ENCODE results near the gene STXBP1.

Gene STXBP1

DNA sequence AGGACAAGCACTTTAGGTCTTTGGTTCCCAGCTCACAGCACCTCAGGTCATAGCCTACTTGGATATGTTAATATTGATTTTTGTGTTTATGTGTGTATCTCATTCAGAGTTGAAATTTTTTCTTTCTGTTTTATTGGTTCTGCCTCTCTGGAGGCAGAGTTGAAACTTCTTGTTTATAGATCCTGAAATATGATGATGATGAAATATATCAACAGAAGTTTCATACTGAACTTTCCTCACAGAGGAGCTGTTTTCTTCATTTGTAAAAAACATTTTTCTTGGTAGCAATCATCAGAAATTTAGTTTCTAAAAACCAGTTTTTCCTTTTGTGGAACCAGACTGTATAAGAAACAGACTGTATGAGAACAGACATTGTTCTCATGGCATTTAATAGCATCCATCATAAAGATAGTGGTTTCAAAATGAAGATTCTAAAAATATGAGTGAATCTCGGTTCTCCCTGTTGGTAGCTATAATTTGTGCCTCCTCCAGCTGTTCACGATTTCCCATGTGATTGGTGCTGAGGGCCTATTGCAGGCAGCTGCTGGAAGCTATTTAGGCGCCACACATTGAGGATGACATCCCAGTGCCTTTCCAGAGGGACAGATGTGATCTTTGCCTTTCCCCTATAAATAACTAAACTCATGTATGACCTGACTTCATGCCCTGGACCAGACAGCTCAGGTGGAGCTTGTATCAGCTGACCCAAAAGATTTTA lies 55.2 kb downstream of the STXBP1 start:
- Histone ChIP-seq H3K4me3 (ENCODE audit: low read length) (no peak overlapping the region), H3K9ac (ENCODE audit: low read depth, low read length) (no peak overlapping the region), H3K27ac (ENCODE audit: low read length) (no peak overlapping the region), H3K9me3 (ENCODE audit: insufficient read depth, low read depth, low read length) (no peaks in the 10 kb centered on the region), H3K36me3 (ENCODE audit: insufficient read depth, low read depth, low read length) (peaks cover 43% of the 10 kb centered on the region), H3K4me1 (ENCODE audit: insufficient read depth, low read length) (no peaks in the 10 kb centered on the region), H3K27me3 (ENCODE audit: insufficient read depth, low read length) (no peaks in the 10 kb centered on the region)

DNA sequence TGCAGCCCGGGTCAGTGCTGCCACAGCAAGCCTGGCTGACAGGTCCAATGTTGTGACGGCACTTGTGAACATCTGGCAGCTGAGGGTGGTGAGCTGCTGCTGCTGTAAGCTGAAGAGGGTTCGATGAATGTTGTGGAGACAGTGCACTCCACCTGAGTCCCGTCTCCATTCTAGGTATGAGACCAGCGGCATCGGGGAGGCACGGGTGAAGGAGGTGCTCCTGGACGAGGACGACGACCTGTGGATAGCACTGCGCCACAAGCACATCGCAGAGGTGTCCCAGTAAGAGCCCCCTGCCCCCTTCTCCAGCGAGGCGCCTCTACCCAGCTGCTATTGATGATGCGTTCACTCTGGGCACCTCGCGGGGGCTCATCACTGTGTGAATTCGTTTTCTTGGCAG lies 55.8 kb downstream of the STXBP1 start:
- no peaks in the 10 kb centered on the region for H3K4me1 ChIP-seq (ENCODE audit: insufficient read depth, low read length)
- no peaks in the 10 kb centered on the region for H3K9me3 ChIP-seq (ENCODE audit: insufficient read depth, low read depth, low read length)
- peaks cover 44% of the 10 kb centered on the region for H3K36me3 ChIP-seq (ENCODE audit: insufficient read depth, low read depth, low read length)
- no peak overlapping the region for H3K27ac ChIP-seq (ENCODE audit: low read length)
- no peaks in the 10 kb centered on the region for H3K27me3 ChIP-seq (ENCODE audit: insufficient read depth, low read length)
- H3K4me3 ChIP-seq (ENCODE audit: low read length): no peak overlapping the region
- no peak overlapping the region for H3K9ac ChIP-seq (ENCODE audit: low read depth, low read length)

DNA sequence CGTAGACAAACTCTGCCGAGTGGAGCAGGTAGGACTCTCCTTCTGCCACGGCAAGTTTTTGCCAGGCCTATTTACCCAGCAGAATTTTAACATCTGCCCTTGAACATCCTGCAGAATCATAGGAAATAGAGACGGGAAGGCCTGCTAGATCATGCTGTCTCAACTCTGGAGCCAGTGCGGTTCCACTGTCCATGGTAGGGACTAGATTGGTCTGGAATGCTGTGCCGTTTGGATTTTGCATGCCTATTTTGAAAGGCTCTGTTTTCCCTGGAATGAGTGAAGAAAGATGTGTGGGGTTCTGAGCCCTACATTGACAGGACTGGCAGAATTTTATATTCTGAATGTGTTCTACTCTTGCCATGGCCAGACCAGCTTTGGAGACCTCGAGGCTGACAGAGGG lies 61.2 kb downstream of the STXBP1 start:
- H3K4me3 ChIP-seq (ENCODE audit: low read length): no peak overlapping the region
- peaks cover 54% of the 10 kb centered on the region; the same call in 1 of the 2 replicates for H3K36me3 ChIP-seq (ENCODE audit: insufficient read depth, low read depth, low read length)

DNA sequence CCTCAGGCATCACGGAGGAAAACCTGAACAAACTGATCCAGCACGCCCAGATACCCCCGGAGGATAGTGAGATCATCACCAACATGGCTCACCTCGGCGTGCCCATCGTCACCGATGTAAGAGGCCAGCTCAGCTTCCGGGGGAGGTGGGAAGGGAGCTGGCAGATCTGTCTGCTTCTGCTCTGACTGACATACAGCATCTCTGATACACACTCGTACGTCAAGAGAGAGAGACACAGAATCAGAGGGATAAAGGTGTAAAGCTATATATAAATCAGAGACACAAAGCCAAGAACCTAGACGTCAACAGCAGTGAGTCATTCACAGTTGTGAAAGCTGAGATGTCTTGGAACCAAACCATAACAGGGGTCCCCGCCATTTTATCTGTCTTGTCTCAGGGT lies 64.6 kb downstream of the STXBP1 start:
- no peak overlapping the region for H3K27ac ChIP-seq (ENCODE audit: low read length)
- no peaks in the 10 kb centered on the region for H3K4me1 ChIP-seq (ENCODE audit: insufficient read depth, low read length)
- H3K36me3 ChIP-seq (ENCODE audit: insufficient read depth, low read depth, low read length): peaks cover 62% of the 10 kb centered on the region; the same call in 1 of the 2 replicates

More for the DNA sequence above, 61.2 kb downstream of the STXBP1 start:
- H3K4me1 ChIP-seq (ENCODE audit: insufficient read depth, low read length): no peaks in the 10 kb centered on the region
- no peak overlapping the region for H3K27ac ChIP-seq (ENCODE audit: low read length)
- no peaks in the 10 kb centered on the region for H3K27me3 ChIP-seq (ENCODE audit: insufficient read depth, low read length)
- H3K9ac ChIP-seq (ENCODE audit: low read depth, low read length): no peak overlapping the region
- no peaks in the 10 kb centered on the region for H3K9me3 ChIP-seq (ENCODE audit: insufficient read depth, low read depth, low read length)

DNA sequence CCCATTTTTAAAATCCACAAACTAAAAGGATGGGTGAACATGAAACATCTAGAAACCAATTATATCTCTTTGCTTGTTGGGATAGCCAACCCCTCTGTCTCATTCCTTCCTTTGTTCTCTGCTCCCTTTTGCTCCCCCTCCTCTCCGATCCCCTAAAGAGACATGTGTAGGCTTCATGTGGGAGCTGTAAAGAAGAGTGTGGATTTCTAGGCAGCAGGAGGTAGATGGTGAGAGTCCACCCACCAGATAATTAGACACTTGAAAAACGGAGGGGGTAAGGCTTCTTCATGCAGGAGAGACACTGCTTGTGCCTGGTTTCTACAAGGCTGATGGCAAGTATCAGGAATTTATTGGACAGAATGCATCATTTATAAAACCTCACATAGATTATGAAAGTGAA lies 67.4 kb downstream of the STXBP1 start:
- Histone ChIP-seq H3K9me3 (ENCODE audit: insufficient read depth, low read depth, low read length) (no peaks in the 10 kb centered on the region), H3K27ac (ENCODE audit: low read length) (no peak overlapping the region), H3K4me1 (ENCODE audit: insufficient read depth, low read length) (no peaks in the 10 kb centered on the region), H3K36me3 (ENCODE audit: insufficient read depth, low read depth, low read length) (peaks cover 61% of the 10 kb centered on the region), H3K27me3 (ENCODE audit: insufficient read depth, low read length) (no peaks in the 10 kb centered on the region), H3K4me3 (ENCODE audit: low read length) (no peak overlapping the region), H3K9ac (ENCODE audit: low read depth, low read length) (no peak overlapping the region)

More for the DNA sequence above, 64.6 kb downstream of the STXBP1 start:
- Histone ChIP-seq H3K9ac (ENCODE audit: low read depth, low read length) (no peak overlapping the region), H3K27me3 (ENCODE audit: insufficient read depth, low read length) (no peaks in the 10 kb centered on the region), H3K4me3 (ENCODE audit: low read length) (no peak overlapping the region), H3K9me3 (ENCODE audit: insufficient read depth, low read depth, low read length) (no peaks in the 10 kb centered on the region)

DNA sequence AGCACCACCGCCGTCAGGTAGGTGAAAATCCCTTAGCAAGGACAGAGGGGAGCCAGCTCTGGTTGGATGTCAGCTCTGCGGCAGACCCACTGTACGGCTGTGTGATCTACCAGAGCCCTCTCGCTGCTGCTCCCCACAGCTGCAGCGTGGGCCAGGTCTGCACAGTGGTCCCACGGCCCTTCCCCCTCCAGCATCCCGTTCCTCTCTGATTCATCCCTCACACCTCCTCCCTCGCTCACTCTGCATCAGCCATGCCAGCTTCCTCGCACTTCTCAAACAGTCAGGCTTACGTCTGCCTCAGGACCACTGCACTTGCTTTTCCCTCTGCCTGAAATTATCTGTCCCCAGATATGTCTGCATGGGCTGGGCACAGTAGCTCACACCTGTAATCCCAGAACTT lies 68.1 kb downstream of the STXBP1 start:
- Histone ChIP-seq H3K4me3 (ENCODE audit: low read length) (no peak overlapping the region), H3K4me1 (ENCODE audit: insufficient read depth, low read length) (no peaks in the 10 kb centered on the region), H3K36me3 (ENCODE audit: insufficient read depth, low read depth, low read length) (peaks cover 61% of the 10 kb centered on the region), H3K27me3 (ENCODE audit: insufficient read depth, low read length) (no peaks in the 10 kb centered on the region), H3K9ac (ENCODE audit: low read depth, low read length) (no peak overlapping the region), H3K27ac (ENCODE audit: low read length) (no peak overlapping the region), H3K9me3 (ENCODE audit: insufficient read depth, low read depth, low read length) (no peaks in the 10 kb centered on the region)

DNA sequence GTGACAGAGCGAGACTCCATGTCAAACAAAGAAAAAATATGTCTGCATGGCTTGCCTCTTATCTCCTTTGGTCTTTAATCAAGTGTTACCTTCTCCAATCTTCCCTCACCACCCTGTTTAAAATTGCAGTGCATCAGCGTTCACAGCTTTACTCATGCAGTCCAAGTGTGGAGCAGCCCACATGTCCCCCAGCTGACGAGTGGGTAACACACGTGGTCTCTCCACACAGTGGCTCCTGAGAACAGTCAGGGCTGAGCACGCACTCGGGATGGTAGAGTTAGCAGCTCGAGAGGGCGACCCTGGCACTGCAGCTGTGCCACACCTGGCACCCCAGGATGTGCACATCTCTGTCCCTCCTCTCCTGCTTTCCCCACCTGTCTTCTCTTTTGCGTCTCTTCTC lies 68.8 kb downstream of the STXBP1 start:
- peaks cover 55% of the 10 kb centered on the region for H3K36me3 ChIP-seq (ENCODE audit: insufficient read depth, low read depth, low read length)
- no peaks in the 10 kb centered on the region for H3K9me3 ChIP-seq (ENCODE audit: insufficient read depth, low read depth, low read length)
- H3K4me1 ChIP-seq (ENCODE audit: insufficient read depth, low read length): no peaks in the 10 kb centered on the region
- no peak overlapping the region for H3K4me3 ChIP-seq (ENCODE audit: low read length)
- H3K27me3 ChIP-seq (ENCODE audit: insufficient read depth, low read length): no peaks in the 10 kb centered on the region
- no peak overlapping the region for H3K9ac ChIP-seq (ENCODE audit: low read depth, low read length)
- no peak overlapping the region for H3K27ac ChIP-seq (ENCODE audit: low read length)

DNA sequence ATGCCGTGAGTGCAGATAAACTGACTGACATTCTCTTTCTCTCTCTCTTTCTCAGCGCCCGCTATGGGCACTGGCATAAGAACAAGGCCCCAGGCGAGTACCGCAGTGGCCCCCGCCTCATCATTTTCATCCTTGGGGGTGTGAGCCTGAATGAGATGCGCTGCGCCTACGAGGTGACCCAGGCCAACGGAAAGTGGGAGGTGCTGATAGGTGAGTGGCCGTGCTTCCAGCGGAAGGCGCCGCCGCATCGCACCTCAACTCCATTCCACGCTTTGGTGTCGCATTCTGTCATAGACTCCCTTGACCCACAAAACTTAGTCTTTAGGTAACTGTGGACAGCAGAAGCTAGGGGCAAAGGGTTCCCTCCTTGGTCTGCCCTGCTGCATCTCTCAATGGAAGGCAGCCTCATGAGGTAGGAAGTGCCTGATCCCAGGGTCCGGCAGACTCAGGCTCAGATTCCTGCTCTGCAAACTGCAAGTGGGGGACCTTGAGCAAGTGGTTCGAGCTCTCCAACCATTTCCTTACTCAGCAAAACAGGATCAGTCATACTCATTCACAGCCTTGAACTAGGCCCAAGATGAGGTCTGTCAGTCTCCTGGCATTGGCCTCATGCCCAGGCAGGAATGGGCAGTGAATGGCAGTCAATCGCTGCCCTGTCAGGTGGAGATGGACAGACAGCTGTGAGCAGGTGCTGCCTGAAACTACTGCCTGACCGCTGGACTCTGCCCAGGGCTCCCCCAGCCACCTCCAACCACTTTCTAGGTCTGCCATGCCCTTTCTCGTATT lies 70.5 kb downstream of the STXBP1 start:
- Histone ChIP-seq H3K27ac (ENCODE audit: low read length) (no peak overlapping the region), H3K27me3 (ENCODE audit: insufficient read depth, low read length) (no peaks in the 10 kb centered on the region), H3K9me3 (ENCODE audit: insufficient read depth, low read depth, low read length) (no peaks in the 10 kb centered on the region), H3K36me3 (ENCODE audit: insufficient read depth, low read depth, low read length) (peaks cover 58% of the 10 kb centered on the region), H3K9ac (ENCODE audit: low read depth, low read length) (no peak overlapping the region), H3K4me3 (ENCODE audit: low read length) (no peak overlapping the region), H3K4me1 (ENCODE audit: insufficient read depth, low read length) (no peaks in the 10 kb centered on the region)

DNA sequence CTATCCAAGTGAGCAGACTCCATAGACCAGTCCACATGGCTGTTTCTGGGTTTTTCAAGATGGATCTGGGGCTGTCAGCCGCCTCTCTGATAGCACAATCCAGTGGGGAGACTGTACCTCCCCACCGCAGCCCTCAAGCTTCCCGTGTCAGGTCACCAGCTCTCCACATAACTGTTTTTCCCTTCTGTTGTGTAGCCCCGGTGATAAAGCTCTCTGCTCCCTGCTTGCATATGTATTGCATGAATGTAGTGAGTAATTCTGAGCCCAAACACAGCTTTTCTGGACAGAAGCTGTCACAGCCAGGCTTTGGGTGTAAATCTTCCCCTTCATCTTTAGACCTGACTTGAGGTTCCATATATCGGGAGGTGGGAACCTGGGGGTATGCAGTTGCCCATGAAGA lies 71.6 kb downstream of the STXBP1 start:
- H3K4me1 ChIP-seq (ENCODE audit: insufficient read depth, low read length): no peaks in the 10 kb centered on the region
- no peak overlapping the region for H3K9ac ChIP-seq (ENCODE audit: low read depth, low read length)
- no peak overlapping the region for H3K4me3 ChIP-seq (ENCODE audit: low read length)
- peaks cover 58% of the 10 kb centered on the region for H3K36me3 ChIP-seq (ENCODE audit: insufficient read depth, low read depth, low read length)
- no peaks in the 10 kb centered on the region for H3K27me3 ChIP-seq (ENCODE audit: insufficient read depth, low read length)
- H3K27ac ChIP-seq (ENCODE audit: low read length): no peak overlapping the region
- no peaks in the 10 kb centered on the region for H3K9me3 ChIP-seq (ENCODE audit: insufficient read depth, low read depth, low read length)

DNA sequence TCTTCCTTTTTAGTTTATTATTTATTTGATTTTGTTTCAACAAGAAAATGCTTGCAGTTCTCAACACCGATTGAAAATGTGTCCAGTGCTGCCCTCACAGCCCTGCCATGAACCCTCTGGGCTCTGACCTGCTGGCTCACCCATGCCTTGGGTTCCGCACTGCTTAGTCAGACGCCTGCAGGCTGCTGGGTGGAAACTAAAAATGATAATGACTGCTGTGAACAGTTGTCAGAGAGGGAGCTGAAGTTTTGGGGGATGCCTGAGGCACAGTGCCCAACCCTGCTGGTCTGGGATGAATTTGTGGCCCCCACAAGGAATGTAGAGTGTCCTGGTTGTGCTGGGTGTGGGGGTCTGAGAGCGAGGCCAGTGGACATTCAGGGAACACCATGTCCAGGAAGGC lies 72.5 kb downstream of the STXBP1 start:
- H3K4me1 ChIP-seq (ENCODE audit: insufficient read depth, low read length): no peaks in the 10 kb centered on the region
- H3K4me3 ChIP-seq (ENCODE audit: low read length): no peak overlapping the region
- H3K27me3 ChIP-seq (ENCODE audit: insufficient read depth, low read length): no peaks in the 10 kb centered on the region
- no peaks in the 10 kb centered on the region for H3K9me3 ChIP-seq (ENCODE audit: insufficient read depth, low read depth, low read length)
- H3K27ac ChIP-seq (ENCODE audit: low read length): no peak overlapping the region
- H3K9ac ChIP-seq (ENCODE audit: low read depth, low read length): no peak overlapping the region
- peaks cover 65% of the 10 kb centered on the region for H3K36me3 ChIP-seq (ENCODE audit: insufficient read depth, low read depth, low read length)

DNA sequence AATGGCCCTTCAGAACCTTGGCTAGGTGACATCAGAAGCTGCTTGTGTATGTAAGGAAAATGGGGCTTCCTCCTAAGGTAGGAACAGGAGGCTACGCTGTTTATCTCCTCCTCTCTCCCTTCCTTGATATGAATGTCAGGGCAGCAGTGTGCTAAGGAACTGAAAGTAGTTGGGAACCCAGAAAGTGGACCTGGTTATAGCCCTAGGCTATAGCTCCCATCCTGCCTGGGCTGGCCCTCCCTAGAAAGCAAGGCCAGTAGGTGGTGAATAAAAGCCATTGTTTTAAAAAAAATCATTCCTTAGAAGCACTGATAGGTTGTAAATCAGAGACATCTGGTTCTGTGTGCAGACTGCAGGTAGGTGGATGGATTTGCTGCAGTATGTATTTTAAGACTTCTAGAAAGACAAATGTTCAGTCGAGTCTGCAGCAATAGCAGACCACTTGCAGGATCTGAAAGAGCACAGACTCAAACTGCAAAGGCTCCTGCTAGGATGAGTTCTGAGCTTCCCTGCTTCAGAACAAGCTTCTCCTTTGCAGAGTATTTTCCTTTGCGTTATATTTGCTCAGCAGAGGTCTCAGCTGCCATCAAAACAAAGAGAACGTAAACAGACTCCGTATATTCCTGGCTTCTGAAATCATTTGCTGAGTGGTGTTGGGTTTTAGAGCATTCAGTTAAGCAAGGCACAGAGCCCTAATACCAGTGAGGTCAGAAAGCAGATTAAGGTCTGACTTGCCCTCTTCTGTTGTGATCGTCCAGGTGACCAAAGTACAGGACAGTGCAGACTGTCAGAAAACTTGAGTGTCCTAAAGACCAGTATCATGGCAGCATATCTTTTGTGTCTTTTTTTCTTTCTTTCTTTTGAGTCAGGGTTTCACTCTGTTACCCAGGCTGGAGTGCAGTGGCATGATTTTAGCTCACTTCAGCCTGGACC lies 74.7 kb downstream of the STXBP1 start:
- no peak overlapping the region for H3K27ac ChIP-seq (ENCODE audit: low read length)
- H3K9me3 ChIP-seq (ENCODE audit: insufficient read depth, low read depth, low read length): no peaks in the 10 kb centered on the region
- H3K4me3 ChIP-seq (ENCODE audit: low read length): no peak overlapping the region
- no peak overlapping the region for H3K9ac ChIP-seq (ENCODE audit: low read depth, low read length)
- H3K27me3 ChIP-seq (ENCODE audit: insufficient read depth, low read length): no peaks in the 10 kb centered on the region
- no peaks in the 10 kb centered on the region for H3K4me1 ChIP-seq (ENCODE audit: insufficient read depth, low read length)
- peaks cover 65% of the 10 kb centered on the region for H3K36me3 ChIP-seq (ENCODE audit: insufficient read depth, low read depth, low read length)
